Pancreas (tissue), 10 donors: Measurements from ENCODE around the gene NEDD4. TPM values are rescaled to one million over a fixed set of nuclear protein-coding genes. Genes with fewer than 3 reads are reported as not detected.
A peak's percentile ranks its signal among the peaks of the same experiment; 100 is the strongest.

ENCODE experiments used
- ATAC-seq, 4 donors: fragments of 200-7000 bp; cut with Tn5 transposase; one replicate each; pipeline versions ENCODE4 v1.8.0 to v1.9.1; 2020; ENCODE audit warnings: mild to moderate bottlenecking in 4 of 4, moderate library complexity in 4 of 4
- DNase-seq, 6 donors: peaks; one replicate each; pipeline ENCODE4 v3.0.0-alpha.2; 2020
- FAIRE-seq: peaks from 2 replicates; lab custom pipeline; 2012; peaks lifted over from hg19 to GRCh38; lab: Jason Lieb, UNC
- H3K27ac ChIP-seq, 4 donors: fragments of 200-600 bp; sonication (generic); 1 replicate in 3 of 4; 2 replicates in 1 of 4; pipeline versions ENCODE4 v1.5.0 to v1.8.0; 2020
- H3K27me3 ChIP-seq, 4 donors: fragments of 200-600 bp; one replicate each; pipeline ENCODE4 v1.8.0; 2021
- H3K36me3 ChIP-seq, 3 donors: fragments of 200-600 bp; sonication (generic) in 1 of 3; one replicate each; pipeline versions ENCODE4 v1.5.0 to v1.8.0; 2020 to 2021
- H3K4me1 ChIP-seq, 3 donors: fragments of 200-600 bp; one replicate each; pipeline ENCODE4 v1.8.0; 2021
- H3K4me3 ChIP-seq, 4 donors: fragments of 200-600 bp; sonication (generic) in 2 of 4; one replicate each; pipeline versions ENCODE4 v1.5.0 to v1.8.0; 2020 to 2021
- H3K9me3 ChIP-seq, 4 donors: fragments of 200-600 bp; one replicate each; pipeline ENCODE4 v1.8.0; 2021
- CTCF ChIP-seq, 4 donors: fragments of 200-600 bp; sonication (generic) in 3 of 4; IDR thresholded peaks; one replicate each; pipeline versions ENCODE4 v1.5.0 to v1.8.0; 2021; ENCODE audit warnings: antibody characterized with exemption in 4 of 4
- WGBS, 2 donors: extraction: QIAGEN DNeasy Blood & Tissue Kit; methylation state at CpG; one replicate each; pipeline ENCODE4 v1.1.7; 2013; 5-methylcytosine and 5-hydroxymethylcytosine counted together
- intact Hi-C, 3 donors: fragments of 100-400 bp; cut with DNase I; formaldehyde crosslinking; loops; one replicate each; pipeline versions ENCODE4 v1.11.1 to v1.14.2; 2022
- polyA plus RNA-seq, 2 donors: library from polyadenylated mRNA; stranded (reverse); fragments of 200-250 nt; gene quantifications; one replicate each; pipeline ENCODE4 v1.2.3, GENCODE V29; 2013
- total RNA-seq, 6 donors: library from RNA; stranded (reverse); fragmentation: NEBNext Ultra II Directional in 4 of 6; extraction: Animal tissue kit (Norgen Biotek cat#: 25700) in 4 of 6; gene quantifications; one replicate each; pipeline versions ENCODE4 v1.2.1 to v1.2.4, GENCODE V29; 2021 to 2023
- donor health status: healthy with polysubstance abuse.
- donor health status: DM: no; HTN: no; CAD: no; lungs with moderate emphysema.
- donor health status: DM: no; HTN: no; CAD: no.
- donor health status: control.
- donor health status: control.
- donor health status: Bipolar disorder and iron deficiency.
- donor health status: DM: yes; HTN: yes; CAD: no.
- donor health status: DM: no; HTN: no; CAD: no.
- donor health status: DM: no; HTN: no; CAD: no.
- donor health status: DM: yes; HTN: yes; CAD: no.

NEDD4 gene
- total and polyA plus RNA-seq, 8 donors, result 1.4 to 9.5 (median 4.6) TPM

GRCh38 chr15:55921744-55922143 is 71.7 kb downstream of the NEDD4 start:
- 96 to 97% methylated on average over 4 of the region's 4 CpGs for WGBS, 2 donors
- no peak for TF ChIP-seq CTCF (IDR thresholded peaks at IDR 0.05)
- FAIRE-seq, result no peak
- Histone ChIP-seq H3K36me3 (no peaks in the 10 kb centered on the region), H3K27me3 (no peaks in the 10 kb centered on the region), H3K4me1 (no peaks in the 10 kb centered on the region), H3K4me3 (no peak overlapping the region), H3K27ac (no peak overlapping the region), H3K9me3 (no peaks in the 10 kb centered on the region)
- DNase-seq, result no peak
- intact Hi-C loops, result no loop called here
- no peak for ATAC-seq

- ATAC-seq (peak; percentile 43 to 82 (median 70)), DNase-seq (peak in 1 of 6 donors; percentile 15), FAIRE-seq (peak; percentile 82)
- 0 to 3% methylated on average over 1 of the region's 1 CpG for WGBS, 2 donors
- no peaks in the 10 kb centered on the region for H3K36me3 ChIP-seq
- TF ChIP-seq CTCF (IDR thresholded peaks at IDR 0.05), result peak in 2 of 4 donors; percentile 26 to 27
- no peaks in the 10 kb centered on the region for H3K9me3 ChIP-seq
- H3K27me3 ChIP-seq, result no peaks in the 10 kb centered on the region
- no peak overlapping the region for H3K4me3 ChIP-seq
- no peak overlapping the region for H3K27ac ChIP-seq
- intact Hi-C loops, result no loop called here
- no peaks in the 10 kb centered on the region for H3K4me1 ChIP-seq
Measured at GRCh38 chr15:55917881-55918296, 75.5 kb downstream of the NEDD4 start.

GRCh38 chr15:55916666-55917409 is 76.6 kb downstream of the NEDD4 start:
- Histone ChIP-seq H3K27ac (no peak overlapping the region), H3K36me3 (no peaks in the 10 kb centered on the region), H3K4me1 (no peaks in the 10 kb centered on the region), H3K27me3 (no peaks in the 10 kb centered on the region), H3K9me3 (no peaks in the 10 kb centered on the region), H3K4me3 (no peak overlapping the region)
- FAIRE-seq (no peak), DNase-seq (no peak), ATAC-seq (no peak)
- no peak for TF ChIP-seq CTCF (IDR thresholded peaks at IDR 0.05)
- intact Hi-C loops, result no loop called here
- WGBS, 2 donors, result 74 to 78% methylated on average over 11 of the region's 11 CpGs

GRCh38 chr15:55915876-55916567 is 77.4 kb downstream of the NEDD4 start:
- Histone ChIP-seq H3K9me3 (no peaks in the 10 kb centered on the region), H3K36me3 (no peaks in the 10 kb centered on the region), H3K4me1 (no peaks in the 10 kb centered on the region), H3K4me3 (no peak overlapping the region), H3K27ac (no peak overlapping the region), H3K27me3 (no peaks in the 10 kb centered on the region)
- no peak for FAIRE-seq
- 78 to 83% methylated on average over 6 of the region's 6 CpGs for WGBS, 2 donors
- ATAC-seq, result no peak
- intact Hi-C loops, result no loop called here
- no peak for DNase-seq
- no peak for TF ChIP-seq CTCF (IDR thresholded peaks at IDR 0.05)

GRCh38 chr15:55915221-55915620 is 78.2 kb downstream of the NEDD4 start:
- Histone ChIP-seq H3K4me1 (no peaks in the 10 kb centered on the region), H3K9me3 (no peaks in the 10 kb centered on the region), H3K4me3 (no peak overlapping the region), H3K27me3 (no peaks in the 10 kb centered on the region), H3K27ac (no peak overlapping the region), H3K36me3 (no peaks in the 10 kb centered on the region)
- intact Hi-C loops, result no loop called here
- TF ChIP-seq CTCF (IDR thresholded peaks at IDR 0.05), result no peak
- no peak for FAIRE-seq
- no peak for ATAC-seq
- DNase-seq, result no peak
- 86 to 97% methylated on average over 1 of the region's 1 CpG for WGBS, 2 donors
